HG03097 (cell line): ENCODE measurements around the gene NOL4L.
"Not testable (repeated sequence)": the region's sequence is repeated elsewhere in the genome, so short reads cannot be mapped to it uniquely, and the experiment has no call there.

ENCODE experiments used
- ATAC-seq: cut with Tn5 transposase; IDR thresholded peaks from one replicate; pipeline ENCODE4 v1.9.1; 2021; ENCODE audit not compliant: unreplicated experiment, low FRiP score

NOL4L gene

GRCh38 chr20:32474967-32475811, 109.9 kb downstream of the NOL4L start:
- no peak for ATAC-seq

GRCh38 chr20:32474717-32474966, 110.5 kb downstream of the NOL4L start:
- ATAC-seq: no peak

GRCh38 chr20:32474009-32474716, 111.0 kb downstream of the NOL4L start:
- no peak for ATAC-seq

GRCh38 chr20:32473231-32474008, 111.7 kb downstream of the NOL4L start:
- ATAC-seq: no peak

- no peak for ATAC-seq
Observed at GRCh38 chr20:32472581-32473207, 112.4 kb downstream of the NOL4L start.

- no peak for ATAC-seq
Observed at GRCh38 chr20:32470940-32471339, 114.2 kb downstream of the NOL4L start.

GRCh38 chr20:32470025-32470861, 114.9 kb downstream of the NOL4L start:
- no peak for ATAC-seq

- no peak for ATAC-seq
Observed at GRCh38 chr20:32468860-32469259, 116.3 kb downstream of the NOL4L start.

GRCh38 chr20:32468313-32468640, 116.9 kb downstream of the NOL4L start:
- ATAC-seq: no peak

- no peak for ATAC-seq
Observed at GRCh38 chr20:32467506-32468312, 117.4 kb downstream of the NOL4L start.

GRCh38 chr20:32466739-32467505, 118.2 kb downstream of the NOL4L start:
- ATAC-seq: no peak

- ATAC-seq: not testable (repeated sequence)
Observed at GRCh38 chr20:32465901-32466675, 119.0 kb downstream of the NOL4L start.

- no peak for ATAC-seq
Observed at GRCh38 chr20:32465092-32465900, 119.8 kb downstream of the NOL4L start.

- ATAC-seq: no peak
Observed at GRCh38 chr20:32464401-32465091, 120.6 kb downstream of the NOL4L start.

GRCh38 chr20:32463642-32464400, 121.3 kb downstream of the NOL4L start:
- no peak for ATAC-seq
